ENCODE results near the gene AVEN. TPM values are rescaled to one million over a fixed set of nuclear protein-coding genes. Genes with fewer than 3 reads are reported as not detected.

Gene AVEN
- total and polyA plus RNA-seq, 2 of the 8 experiments (the other 6 are each of a cell fraction or from before 2014, with no cell fraction given), result 5.5 to 17.0 TPM

- TF ChIP-seq ATF3 (IDR thresholded peaks at IDR 0.05; ENCODE audit: insufficient read depth, low read depth, low read length) (no peak), MAX (IDR thresholded peaks at IDR 0.05) (peak; percentile 95), TEAD4 (IDR thresholded peaks at IDR 0.05; ENCODE audit: low read depth, low read length) (no peak), FOSL1 (IDR thresholded peaks at IDR 0.05; ENCODE audit: insufficient read depth, low read depth, low read length) (no peak), BACH1 (IDR thresholded peaks at IDR 0.05; ENCODE audit: low read length) (peak; percentile 67; the same call in 1 of the 2 replicates), SIX5 (IDR thresholded peaks at IDR 0.05; ENCODE audit: low read depth, low read length) (no peak), CHD1 (IDR thresholded peaks at IDR 0.05; ENCODE audit: low read depth, low read length) (no peak), EZH2 (IDR thresholded peaks at IDR 0.05; ENCODE audit: low read depth, low read length, severe bottlenecking) (no peak)
These were observed 203.9 kb downstream of the AVEN start (continued) for GRCh38 chr15:33834892-33835743.

Measured in H1 (cell line).